AG20443 (cell line): ENCODE results near the gene RAP1GAP.
A peak's percentile ranks its signal among the peaks of the same experiment; 100 is the strongest.

Experiments
- DNase-seq: peaks from one replicate; pipeline ENCODE4 v3.0.0; 2012; ENCODE audit warnings: low spot score, mixed read lengths

The RAP1GAP gene

DNA sequence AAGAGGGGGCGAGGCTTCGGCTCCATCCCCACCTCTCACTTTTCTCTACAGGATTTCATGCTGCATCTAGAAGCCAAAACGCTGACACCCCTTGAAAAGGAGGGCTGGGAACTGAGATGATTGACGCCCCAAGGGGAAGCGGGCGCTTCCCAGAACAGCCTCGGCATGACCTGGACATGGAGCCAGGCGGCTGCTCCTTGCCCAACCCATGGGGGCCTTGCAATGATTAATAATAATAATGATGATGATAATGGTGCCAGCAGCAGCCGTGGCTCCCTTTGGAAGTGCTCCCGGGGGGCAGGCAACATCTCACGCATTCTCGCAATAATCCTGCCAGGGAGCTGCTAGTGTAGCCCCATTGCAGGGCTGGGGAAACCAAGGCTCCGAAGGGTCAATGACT lies 78.2 kb downstream of the RAP1GAP start:
- DNase-seq: no peak

DNA sequence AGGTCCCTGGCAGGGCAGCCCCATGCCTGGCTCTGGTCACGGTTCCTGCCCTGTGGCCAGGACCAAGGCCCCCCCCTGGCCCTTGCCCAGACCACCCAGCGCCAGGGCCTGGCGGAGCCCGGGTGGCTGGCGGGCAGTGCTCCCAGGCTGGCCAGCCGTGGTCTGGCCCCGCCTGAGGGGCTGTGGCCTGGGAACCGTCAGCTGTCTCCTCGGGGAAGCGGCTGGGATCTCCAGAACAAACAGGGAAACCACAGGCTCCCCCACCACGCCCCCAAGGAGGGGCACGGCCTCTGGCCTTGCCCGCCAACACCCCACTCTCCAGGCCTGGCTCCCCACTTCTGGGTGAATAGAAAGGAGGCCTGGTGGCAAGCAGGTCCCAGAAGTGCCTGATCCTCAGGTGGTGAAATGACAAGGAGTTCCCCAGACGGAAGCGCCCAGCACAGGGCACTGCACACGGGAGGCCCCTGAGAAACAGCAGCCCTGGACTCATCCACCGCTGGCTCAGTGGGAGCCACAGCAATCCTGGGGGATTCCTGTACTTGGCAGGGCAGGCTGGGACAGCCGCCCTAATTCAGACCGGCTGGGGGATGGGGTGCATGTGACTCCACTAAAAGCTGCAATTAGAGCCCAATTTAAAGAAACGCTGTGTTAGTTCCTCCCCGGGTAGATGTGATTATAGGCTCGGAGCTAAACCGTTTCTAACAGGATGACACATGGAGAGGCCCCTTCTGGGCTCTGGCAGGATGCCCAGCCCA lies 78.9 kb downstream of the RAP1GAP start:
- no peak for DNase-seq

DNA sequence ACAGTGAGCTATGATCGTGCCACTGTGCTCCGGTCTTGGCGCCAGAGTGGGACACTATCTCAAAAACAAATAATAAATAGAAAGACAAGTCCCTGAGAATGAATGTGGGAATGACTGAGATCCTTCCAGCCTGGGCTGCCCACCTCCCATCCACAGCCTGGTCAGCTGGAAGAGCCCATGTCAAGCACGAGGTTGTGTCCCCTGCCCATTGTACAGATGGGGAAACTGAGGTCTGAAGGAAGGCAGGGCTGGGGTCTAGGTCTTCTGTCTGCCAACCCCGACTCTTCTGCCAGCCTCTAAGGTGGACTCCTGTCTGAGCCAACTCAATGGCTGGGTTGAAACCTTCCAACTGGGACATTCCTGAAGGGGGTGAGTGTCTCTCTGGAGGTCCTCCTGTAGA lies 79.5 kb downstream of the RAP1GAP start:
- no peak for DNase-seq

DNA sequence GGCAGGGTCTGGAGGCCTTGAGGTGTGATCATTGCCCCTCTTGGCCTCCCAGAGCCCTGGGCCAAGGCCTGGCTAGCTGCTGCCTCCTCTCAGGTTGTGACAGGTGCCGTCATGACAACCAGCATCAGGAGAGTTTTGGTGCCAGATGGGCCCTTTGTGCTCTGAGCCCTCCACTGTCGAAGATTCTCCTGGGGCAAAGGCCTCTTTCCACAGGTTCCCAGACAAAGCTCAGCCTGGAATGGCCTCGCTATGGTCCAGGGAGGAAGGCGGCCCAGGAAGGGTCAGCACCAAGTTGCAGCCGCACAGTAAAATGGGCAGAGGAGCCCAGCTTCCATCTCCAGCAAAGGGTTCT lies 81.6 kb downstream of the RAP1GAP start:
- no peak for DNase-seq

DNA sequence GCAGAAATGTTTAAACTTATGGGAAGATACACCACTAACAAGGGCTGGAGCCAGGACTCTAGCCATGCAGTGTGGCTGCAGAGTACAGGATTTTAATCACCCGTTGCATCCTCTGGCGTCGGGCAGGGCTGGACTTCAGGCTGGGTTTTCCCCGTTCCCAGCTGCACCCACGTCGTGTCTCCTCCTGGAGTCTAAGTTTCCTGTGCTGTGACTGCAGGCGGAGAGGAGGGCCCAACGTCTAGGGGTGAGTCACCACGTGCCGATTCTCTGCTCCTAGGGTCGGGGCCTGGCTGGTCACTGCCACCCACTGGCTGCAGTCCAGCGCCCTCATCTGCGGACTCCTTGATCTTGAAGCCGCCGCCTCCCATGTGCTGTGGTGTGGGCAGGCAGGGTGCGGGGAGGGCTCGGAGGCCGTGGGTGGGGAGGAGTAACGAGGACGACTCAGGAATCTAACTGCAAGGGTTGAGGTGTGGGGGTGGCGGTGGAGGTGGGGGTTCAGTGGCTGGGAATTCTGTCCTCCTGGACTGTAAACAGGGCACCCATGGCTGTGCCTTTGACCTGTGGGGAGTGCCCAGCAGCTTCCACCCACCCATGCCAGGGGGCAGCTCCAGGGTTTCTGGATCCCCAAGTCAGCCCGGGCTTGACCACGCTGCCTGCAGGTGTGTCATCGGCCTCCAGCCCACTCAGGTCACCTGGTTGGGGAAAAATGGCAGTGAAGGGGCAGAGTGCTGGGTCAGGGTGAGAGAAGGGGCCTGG lies 82.1 kb downstream of the RAP1GAP start:
- peak; percentile 90 for DNase-seq

DNA sequence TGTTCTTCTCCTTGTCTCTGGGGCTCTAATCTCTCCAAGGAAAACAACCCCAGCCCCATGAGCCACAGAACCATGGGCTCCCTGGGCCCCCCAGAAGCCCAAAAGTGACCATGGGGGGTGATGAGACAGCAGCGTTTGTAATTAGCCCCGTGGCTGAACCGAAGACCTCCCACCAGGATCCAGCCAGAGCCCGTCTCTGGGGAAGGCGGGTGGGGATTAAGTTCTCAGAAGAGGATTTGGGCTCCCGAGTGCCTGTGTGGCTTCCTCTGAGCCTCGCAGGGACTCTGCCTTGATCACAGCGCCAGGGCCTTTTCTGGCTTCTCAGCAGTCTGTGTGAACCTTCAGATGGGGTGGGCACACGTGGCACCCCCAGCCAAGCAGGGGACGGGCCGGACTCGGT lies 82.9 kb downstream of the RAP1GAP start:
- no peak for DNase-seq

DNA sequence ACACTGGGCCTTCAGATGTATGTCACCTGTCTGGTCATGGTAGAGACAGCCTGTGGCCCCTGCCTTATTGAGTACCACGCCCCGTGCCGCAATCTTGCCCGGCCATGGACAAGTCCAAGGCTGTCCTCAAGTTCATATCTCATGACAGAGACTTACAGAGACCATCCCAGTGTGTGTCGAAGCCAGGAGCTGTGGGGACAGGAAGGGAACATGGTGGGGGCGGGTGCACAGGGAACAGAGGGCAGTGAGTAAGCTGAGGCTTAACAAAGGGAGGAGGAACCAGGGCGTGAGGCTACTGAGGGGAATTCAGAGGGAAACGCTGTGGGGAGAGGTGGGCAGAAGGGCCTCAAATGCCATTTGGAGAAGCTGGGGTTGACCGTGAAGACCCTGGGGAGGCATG lies 84.1 kb downstream of the RAP1GAP start:
- no peak for DNase-seq

DNA sequence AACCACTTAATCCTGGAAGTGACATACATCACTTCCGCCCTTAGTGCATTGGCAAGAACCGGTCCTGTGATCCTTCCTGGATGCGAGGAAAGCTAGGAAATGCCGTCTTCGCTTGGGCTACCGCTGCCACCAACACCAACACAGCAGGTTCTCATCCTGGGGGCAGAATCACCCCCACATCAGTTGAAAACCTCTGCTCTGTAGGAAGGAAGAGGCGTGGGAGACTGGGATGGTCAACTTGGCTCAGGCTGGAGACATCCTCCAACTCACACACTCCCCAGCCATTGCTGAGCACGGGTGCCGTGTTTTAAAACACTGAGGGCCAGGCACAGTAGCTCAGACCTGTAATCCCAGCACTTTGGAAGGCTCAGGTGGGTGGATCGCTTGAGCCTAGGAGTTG lies 85.1 kb downstream of the RAP1GAP start:
- DNase-seq: no peak

DNA sequence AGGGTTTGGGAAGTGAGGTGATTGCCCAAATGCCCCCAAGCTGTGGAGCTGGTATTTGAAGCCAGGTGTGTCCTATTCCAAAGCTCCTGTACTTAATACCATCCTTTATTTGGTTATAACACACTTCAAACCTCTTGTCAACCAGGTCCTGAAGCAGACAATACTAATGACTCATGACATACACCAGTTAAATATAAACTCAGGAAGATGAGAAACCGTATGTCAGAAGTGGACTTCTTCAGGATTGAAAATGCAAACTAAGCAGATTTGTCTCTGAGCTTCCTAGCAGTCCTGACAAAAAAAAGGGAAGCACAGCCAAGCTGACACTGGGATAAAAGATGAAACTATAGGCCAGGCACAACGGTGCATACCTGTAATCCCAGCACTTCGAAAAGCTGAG lies 89.4 kb downstream of the RAP1GAP start:
- no peak for DNase-seq

DNA sequence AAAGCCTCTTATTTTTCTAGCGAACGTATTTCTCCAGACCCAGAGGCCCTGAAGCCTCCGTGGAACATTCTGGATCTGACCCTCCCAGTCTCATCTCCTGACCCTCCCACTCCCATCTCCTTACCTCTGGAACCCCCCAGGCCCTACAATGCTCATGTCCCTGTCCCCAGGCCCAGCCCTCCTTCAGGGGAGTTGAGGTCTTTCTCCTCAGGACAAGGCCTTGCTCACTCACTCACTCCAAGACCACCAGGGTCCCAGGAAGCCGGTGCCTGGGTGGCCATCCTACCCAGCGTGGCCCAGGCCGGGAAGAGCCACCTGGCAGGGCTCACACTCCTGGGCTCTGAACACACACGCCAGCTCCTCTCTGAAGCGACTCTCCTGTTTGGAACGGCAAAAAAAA lies 91.2 kb downstream of the RAP1GAP start:
- no peak for DNase-seq

DNA sequence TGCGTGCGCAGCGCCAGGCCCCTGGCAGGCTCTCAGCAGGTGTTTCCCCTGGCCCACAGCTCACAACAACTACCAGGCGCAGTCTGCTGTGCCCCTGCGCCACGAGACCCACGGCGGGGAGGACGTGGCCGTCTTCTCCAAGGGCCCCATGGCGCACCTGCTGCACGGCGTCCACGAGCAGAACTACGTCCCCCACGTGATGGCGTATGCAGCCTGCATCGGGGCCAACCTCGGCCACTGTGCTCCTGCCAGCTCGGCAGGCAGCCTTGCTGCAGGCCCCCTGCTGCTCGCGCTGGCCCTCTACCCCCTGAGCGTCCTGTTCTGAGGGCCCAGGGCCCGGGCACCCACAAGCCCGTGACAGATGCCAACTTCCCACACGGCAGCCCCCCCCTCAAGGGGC lies 91.8 kb downstream of the RAP1GAP start:
- DNase-seq: no peak

DNA sequence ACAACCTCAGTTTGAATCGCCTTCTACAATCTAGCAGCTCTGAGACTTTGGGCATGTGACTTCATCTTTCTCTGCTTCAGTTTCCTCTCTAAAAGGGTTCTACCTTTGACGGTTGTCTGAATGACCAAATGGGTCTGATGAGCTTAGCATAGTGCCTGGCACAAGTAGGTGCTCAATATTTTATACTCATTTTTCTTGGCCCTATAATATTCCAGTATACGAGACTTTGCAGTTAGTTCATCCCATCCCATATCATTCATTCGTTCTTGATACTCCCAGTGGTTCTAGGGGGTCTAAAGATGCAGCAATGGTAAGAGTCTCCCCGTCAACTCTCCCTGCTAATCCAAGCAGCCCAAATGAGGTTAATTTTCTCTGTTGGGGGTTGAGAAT lies 92.4 kb downstream of the RAP1GAP start:
- DNase-seq: no peak

DNA sequence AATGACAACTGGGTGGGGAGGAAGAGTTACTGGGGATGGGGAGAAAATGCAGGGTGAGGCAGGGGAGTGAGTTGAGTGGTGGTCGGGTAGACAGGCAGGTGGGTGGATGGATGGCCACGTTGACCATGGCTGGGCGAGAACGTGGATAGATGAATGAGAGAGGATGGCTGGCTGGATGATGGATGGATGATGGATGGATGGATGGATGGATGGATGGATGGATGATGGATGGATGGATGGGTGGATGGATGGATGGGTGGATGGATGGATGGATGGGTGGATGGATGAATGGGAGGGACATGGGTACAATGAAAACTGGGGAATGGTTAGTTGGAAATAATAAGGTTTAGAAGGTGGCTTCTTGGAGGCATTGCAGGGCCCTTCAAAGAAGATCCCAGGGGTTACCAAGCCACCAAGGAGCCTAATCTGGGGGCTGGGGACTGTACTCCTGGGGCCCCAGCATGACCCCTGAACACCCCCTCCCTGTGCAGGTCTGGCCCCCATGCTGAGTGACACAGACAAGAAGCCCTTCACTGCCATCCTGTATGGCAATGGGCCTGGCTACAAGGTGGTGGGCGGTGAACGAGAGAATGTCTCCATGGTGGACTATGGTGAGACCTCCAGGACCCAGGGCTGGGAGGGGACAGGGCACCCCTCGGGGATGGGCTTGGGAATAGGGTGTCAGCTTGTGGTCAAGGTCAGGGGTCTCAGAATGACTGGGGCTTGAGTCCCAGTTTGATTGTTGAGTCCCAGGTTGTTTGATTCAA lies 92.9 kb downstream of the RAP1GAP start:
- no peak for DNase-seq

DNA sequence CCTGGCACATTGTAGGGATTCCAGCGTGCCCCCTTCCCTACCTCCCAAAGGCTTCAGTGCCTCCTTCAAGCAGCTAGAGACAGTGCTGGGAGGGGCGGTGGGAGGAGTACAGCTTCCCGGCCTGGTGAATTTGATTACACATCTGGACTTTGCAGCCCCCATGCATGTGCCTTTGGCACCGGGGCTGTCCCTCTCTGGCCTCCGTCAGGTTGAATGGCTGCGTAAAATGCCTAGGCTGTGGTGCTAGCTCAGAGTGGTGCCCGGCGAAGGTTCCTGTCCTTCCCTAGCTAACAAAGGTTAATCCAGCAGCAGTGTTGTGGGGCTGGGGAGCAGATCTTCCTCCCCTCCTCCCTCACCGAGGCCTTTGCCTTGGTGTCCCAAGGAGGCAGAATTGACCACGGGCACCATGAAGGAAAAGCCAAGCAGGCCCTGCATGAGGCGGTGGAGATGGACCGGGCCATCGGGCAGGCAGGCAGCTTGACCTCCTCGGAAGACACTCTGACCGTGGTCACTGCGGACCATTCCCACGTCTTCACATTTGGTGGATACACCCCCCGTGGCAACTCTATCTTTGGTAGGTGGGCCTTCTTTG lies 93.7 kb downstream of the RAP1GAP start:
- no peak for DNase-seq

DNA sequence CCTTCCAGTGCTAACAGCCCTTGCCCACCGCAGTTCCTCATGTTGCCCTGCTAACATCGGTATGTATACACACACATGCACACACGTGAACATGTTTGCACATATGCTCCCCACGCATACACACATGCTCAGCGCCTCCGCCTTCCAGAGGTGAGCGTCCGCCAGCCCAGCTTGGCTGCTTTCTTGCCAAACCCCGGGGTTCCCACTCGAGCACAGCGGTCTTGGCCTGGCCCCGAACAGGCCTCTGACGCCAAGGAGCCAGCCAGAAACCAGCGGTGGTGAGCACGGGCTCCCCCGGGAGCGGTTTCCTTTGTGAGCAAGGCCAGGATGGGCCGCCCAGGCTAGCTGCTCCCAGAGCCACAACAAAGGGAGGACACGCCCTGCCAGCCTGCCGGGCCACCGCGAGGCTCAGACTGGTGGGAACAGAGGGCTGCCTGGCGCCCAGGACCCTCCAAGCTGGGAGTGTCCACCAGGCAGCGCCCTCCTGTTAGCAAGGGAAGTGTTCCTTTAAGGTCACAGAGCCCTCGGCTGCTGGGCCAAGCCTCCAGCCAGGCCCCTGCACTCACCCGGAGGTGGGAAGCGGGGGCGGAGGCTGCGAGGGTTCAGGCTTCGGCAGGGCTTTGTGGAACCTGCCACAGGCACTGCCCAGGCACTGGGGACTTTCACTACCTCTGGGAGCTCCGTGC lies 94.5 kb downstream of the RAP1GAP start:
- DNase-seq: peak; percentile 54

DNA sequence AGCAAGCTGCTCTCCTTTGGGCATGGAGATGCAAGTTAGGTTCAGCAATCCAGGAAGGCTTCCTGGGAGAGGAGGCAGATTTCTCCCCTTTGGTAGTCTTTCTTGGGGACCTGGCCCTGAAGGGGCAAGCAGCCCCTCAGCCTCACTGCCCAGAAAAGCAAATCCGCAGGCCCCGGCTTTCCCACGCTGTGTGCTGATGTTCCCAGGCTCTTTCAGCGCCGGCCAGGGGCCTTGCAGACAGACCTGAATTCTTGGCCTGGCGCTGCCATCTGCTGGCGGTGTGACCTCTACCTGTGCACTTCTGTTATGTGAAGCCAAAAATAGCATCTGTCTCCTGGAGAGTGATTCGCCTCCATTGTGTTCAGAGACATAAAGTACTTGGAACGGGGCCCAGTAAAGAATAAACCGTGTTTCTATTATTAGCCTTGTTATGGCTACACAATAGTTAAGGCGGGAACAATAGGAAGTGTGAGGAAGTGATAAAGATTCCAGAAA lies 95.1 kb downstream of the RAP1GAP start:
- peak; percentile 64 for DNase-seq

DNA sequence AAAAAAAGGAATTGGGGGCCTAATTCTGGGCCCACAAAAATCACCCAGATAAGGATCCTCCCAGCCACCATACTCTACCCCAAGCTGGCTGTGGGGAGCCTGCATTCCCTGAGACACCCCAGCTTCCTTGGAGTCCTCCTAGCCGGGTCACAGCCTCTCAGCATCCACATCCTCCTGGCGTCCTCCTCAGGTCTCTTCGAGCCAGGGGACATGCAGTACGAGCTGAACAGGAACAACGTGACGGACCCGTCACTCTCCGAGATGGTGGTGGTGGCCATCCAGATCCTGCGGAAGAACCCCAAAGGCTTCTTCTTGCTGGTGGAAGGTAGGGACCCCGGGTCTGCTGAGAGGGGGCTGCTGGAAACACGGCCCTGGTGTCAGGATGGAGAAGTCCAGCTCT lies 95.7 kb downstream of the RAP1GAP start:
- no peak for DNase-seq

DNA sequence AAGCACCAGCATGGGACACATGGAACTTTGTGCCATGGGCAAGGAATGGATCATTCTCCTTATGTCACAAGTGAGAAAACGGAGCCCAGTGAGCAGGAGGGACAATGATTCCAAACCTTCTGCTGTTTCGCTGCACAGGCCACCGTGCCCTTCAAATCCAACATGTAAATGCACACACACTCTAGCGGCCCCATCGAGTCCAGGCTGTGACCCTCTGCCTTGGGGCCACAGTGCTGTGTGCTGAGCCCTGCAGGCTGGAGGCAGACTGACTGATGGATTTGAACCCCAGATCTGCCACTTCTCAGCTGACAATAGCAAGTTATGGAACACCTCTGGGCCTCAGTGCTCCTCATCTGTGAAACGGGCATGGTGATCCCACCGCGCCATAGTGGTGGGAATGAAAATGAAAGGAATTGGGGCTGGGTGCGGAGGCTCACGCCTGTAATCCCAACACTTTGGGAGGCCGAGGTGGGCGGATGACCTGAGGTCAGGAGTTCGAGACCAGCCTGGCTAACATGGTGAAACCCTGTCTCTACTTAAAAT lies 96.4 kb downstream of the RAP1GAP start:
- no peak for DNase-seq

DNA sequence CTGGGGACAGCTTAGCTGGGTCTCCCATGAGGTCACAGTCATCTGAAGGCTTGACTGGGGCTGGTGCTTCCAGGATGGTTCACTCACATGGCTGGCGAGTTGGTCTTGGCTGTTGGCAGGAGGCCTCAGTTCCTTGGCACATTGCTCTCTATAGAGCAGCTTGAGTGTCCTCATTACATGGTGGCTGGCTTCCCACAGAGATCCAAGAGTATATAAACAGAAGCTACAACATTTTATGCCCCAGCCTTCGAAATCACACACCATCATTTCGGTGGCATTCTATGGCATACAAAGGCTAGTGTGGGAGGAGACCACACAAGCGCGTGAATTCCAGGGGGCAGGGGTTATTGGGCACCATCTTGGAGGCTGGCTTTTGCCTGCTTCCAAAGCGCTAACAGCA lies 96.9 kb downstream of the RAP1GAP start:
- DNase-seq: no peak

DNA sequence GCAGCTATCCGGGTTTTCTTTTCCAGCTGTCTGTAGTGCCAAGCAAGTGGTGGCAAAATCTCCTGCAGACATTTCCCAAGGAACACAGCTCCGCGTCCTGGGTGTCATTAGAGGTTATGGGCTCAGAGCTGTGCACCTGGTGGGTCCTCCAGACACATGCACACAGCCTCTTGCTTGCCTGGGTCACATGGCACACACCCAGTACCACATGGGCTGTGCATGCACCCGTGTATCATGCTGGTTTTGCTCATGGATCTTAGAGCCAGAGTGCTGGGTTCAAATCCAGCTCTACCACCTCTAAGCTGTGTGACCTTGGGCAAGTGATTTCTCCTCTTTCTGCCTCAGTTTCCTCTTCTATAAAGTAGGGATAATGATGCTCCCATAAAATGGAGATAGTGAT lies 98.3 kb downstream of the RAP1GAP start:
- DNase-seq: no peak

DNA sequence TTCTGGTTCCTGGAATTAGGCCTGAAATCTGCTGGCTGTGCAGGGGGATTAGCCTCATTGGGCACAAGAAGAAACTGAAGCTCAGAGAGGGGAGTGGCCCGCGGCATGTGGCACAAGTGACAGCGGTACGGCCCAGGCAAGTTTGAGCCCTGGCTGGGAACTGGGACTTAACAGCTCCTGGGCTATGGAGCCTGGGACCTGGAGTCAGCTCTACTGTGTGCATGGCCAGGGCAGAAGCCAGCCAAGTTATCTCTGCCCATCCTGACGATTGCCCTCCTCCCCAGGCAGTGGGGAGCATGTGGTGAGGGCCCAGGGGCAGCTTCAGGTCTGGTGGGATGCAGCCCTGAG lies 98.7 kb downstream of the RAP1GAP start:
- no peak for DNase-seq
